Activated CD8-positive, alpha-beta memory T cell treated with anti-CD3 and anti-CD28 coated beads, Interleukin-2, amount 50 U/mL, for 24 hours (primary cell): ENCODE results near the gene FUOM.

Experiments
- DNase-seq: peaks from one replicate; pipeline ENCODE4 v3.0.0-alpha.2; 2020; ENCODE audit errors: extremely low read depth

The FUOM gene

GRCh38 chr10:133351408-133352318, 6.2 kb downstream of the FUOM start:
- no peak for DNase-seq

GRCh38 chr10:133350950-133351329, 6.9 kb downstream of the FUOM start:
- no peak for DNase-seq

GRCh38 chr10:133350283-133350949, 7.4 kb downstream of the FUOM start:
- no peak for DNase-seq

- no peak for DNase-seq
These were observed 8.2 kb downstream of the FUOM start for GRCh38 chr10:133349577-133350011.

- no peak for DNase-seq
These were observed 8.7 kb downstream of the FUOM start for GRCh38 chr10:133349160-133349568.

- no peak for DNase-seq
These were observed 9.9 kb downstream of the FUOM start for GRCh38 chr10:133347710-133348517.

GRCh38 chr10:133346413-133346812, 11.4 kb downstream of the FUOM start:
- DNase-seq, result no peak

- no peak for DNase-seq
These were observed 13.6 kb downstream of the FUOM start for GRCh38 chr10:133344236-133344635.

GRCh38 chr10:133343558-133343957, 14.3 kb downstream of the FUOM start:
- no peak for DNase-seq

- DNase-seq, result no peak
These were observed 14.9 kb downstream of the FUOM start for GRCh38 chr10:133342942-133343341.

GRCh38 chr10:133341983-133342382, 15.8 kb downstream of the FUOM start:
- no peak for DNase-seq

- no peak for DNase-seq
These were observed 18.0 kb downstream of the FUOM start for GRCh38 chr10:133339708-133340380.

- no peak for DNase-seq
These were observed 19.4 kb downstream of the FUOM start for GRCh38 chr10:133338080-133339071.

- no peak for DNase-seq
These were observed 20.5 kb downstream of the FUOM start for GRCh38 chr10:133337370-133337725.

- DNase-seq, result no peak
These were observed 21.0 kb downstream of the FUOM start, which contains the start of gene CALY for GRCh38 chr10:133336577-133337369. Gene CALY, minus strand, starts transcription at chr10:133336896. Its CDS starts 7,907 bp downstream, at chr10:133328989.

- DNase-seq, result no peak
These were observed 21.7 kb downstream of the FUOM start for GRCh38 chr10:133336118-133336576.

GRCh38 chr10:133335246-133336117, 22.3 kb downstream of the FUOM start:
- DNase-seq, result no peak

- no peak for DNase-seq
These were observed 23.1 kb downstream of the FUOM start for GRCh38 chr10:133334503-133335245.
